H1 (cell line): Measurements from ENCODE around the gene MEIS2. TPM values are rescaled to one million over a fixed set of nuclear protein-coding genes. Genes with fewer than 3 reads are reported as not detected.

Experiments
- CTCF ChIA-PET: fragments of 300-600 bp; sonication (Branson Sonifier 250); formaldehyde crosslinking; loops from one replicate; lab custom pipeline; 2021; ENCODE audit not compliant: partially characterized antibody; lab: Charles Lee
- POLR2A ChIA-PET: fragments of 300-600 bp; sonication (Branson Sonifier 250); formaldehyde crosslinking; loops from one replicate; lab custom pipeline; 2021; ENCODE audit warnings: inconsistent platforms; ENCODE audit not compliant: partially characterized antibody; lab: Charles Lee
- DNase-seq, 2 experiments: peaks; one replicate each; pipeline versions ENCODE4 v3.0.0 to v3.0.0-alpha.2; 2010 to 2022; ENCODE audit warnings: low spot score in 2 of 2, low read depth in 1 of 2, mixed read lengths in 1 of 2
- FAIRE-seq: peaks from 2 replicates; lab custom pipeline; 2011; peaks lifted over from hg19 to GRCh38; lab: Jason Lieb, UNC
- H2AFZ ChIP-seq: 2 replicates; pipeline ENCODE4 v1.8.1; 2012; ENCODE audit warnings: low read length, inconsistent platforms
- H2AK5ac ChIP-seq: 2 replicates; pipeline ENCODE4 v1.6.1; 2013; ENCODE audit warnings: low read depth, low read length
- H2BK120ac ChIP-seq: replicated peaks from 2 replicates; pipeline ENCODE3; 2013; ENCODE audit warnings: low read depth, low read length, inconsistent platforms
- H2BK12ac ChIP-seq: 2 replicates; pipeline ENCODE4 v1.6.1; 2013; ENCODE audit warnings: low read depth, low read length
- H2BK15ac ChIP-seq: 2 replicates; pipeline ENCODE4 v1.6.1; 2013; ENCODE audit warnings: low read length
- H2BK20ac ChIP-seq: 2 replicates; pipeline ENCODE4 v1.6.1; 2013; ENCODE audit warnings: low read length
- H2BK5ac ChIP-seq: 2 replicates; pipeline ENCODE4 v1.6.1; 2013; ENCODE audit warnings: low read depth, low read length
- H3K14ac ChIP-seq: 2 replicates; pipeline ENCODE4 v1.6.1; 2013; ENCODE audit warnings: inconsistent platforms; ENCODE audit not compliant: insufficient read length
- H3K18ac ChIP-seq: 2 replicates; pipeline ENCODE4 v1.6.1; 2013; ENCODE audit warnings: low read length; ENCODE audit errors: extremely low read depth
- H3K23ac ChIP-seq: 2 replicates; pipeline ENCODE4 v1.6.1; 2013; ENCODE audit warnings: inconsistent platforms; ENCODE audit not compliant: insufficient read length
- H3K23me2 ChIP-seq: 2 replicates; pipeline ENCODE4 v1.6.1; 2013; ENCODE audit warnings: low read depth, low read length
- H3K27ac ChIP-seq: 2 replicates; pipeline ENCODE4 v1.6.1; 2011; ENCODE audit warnings: low read depth, low read length, inconsistent platforms
- H3K27me3 ChIP-seq, 4 experiments: replicated peaks in 1 of 4; 1 replicate in 1 of 4; 2 replicates in 3 of 4; pipeline versions ENCODE4 v1.6.1 to v1.8.1; 2011 to 2013; ENCODE audit warnings: low read length in 3 of 4, mild to moderate bottlenecking in 3 of 4, inconsistent platforms in 2 of 4, mixed read lengths in 2 of 4, moderate library complexity in 1 of 4; ENCODE audit not compliant: control insufficient read depth in 3 of 4, insufficient read depth in 3 of 4; ENCODE audit errors: extremely low read depth in 1 of 4
- H3K36me3 ChIP-seq, 4 experiments: 2 replicates each; pipeline versions ENCODE4 v1.6.1 to v1.8.1; 2011 to 2013; ENCODE audit warnings: mild to moderate bottlenecking in 4 of 4, low read length in 3 of 4, moderate library complexity in 2 of 4, control low read depth in 1 of 4, inconsistent platforms in 1 of 4; ENCODE audit not compliant: insufficient read depth in 4 of 4, control insufficient read depth in 2 of 4
- H3K4ac ChIP-seq: replicated peaks from 2 replicates; pipeline ENCODE3; 2013; ENCODE audit warnings: low read length, low read depth, mixed read lengths, inconsistent platforms; ENCODE audit not compliant: insufficient read length
- H3K4me1 ChIP-seq, 4 experiments: replicated peaks in 1 of 4; 1 replicate in 1 of 4; 2 replicates in 3 of 4; pipeline versions ENCODE4 v1.6.1 to v1.8.1; 2011 to 2013; ENCODE audit warnings: low read length in 3 of 4, inconsistent platforms in 2 of 4, mixed read lengths in 1 of 4; ENCODE audit not compliant: insufficient read depth in 4 of 4, control insufficient read depth in 3 of 4
- H3K4me2 ChIP-seq, 2 experiments: 2 replicates each; pipeline versions ENCODE4 v1.6.1 to v1.8.1; 2011 to 2013; ENCODE audit warnings: low read depth in 2 of 2, low read length in 2 of 2, control low read depth in 1 of 2, inconsistent platforms in 1 of 2, mild to moderate bottlenecking in 1 of 2; ENCODE audit not compliant: insufficient read depth in 1 of 2
- H3K4me3 ChIP-seq, 4 experiments: fragments of 200-600, 300-600 bp in 1 of 4; sonication (generic), shearing (Covaris generic), sonication (Bioruptor Twin) in 1 of 4; 2 replicates each; pipeline versions ENCODE4 v1.5.1 to v1.8.1; 2011 to 2016; ENCODE audit warnings: low read length in 4 of 4, low read depth in 3 of 4, control low read depth in 2 of 4, inconsistent platforms in 2 of 4, mild to moderate bottlenecking in 2 of 4, mixed read lengths in 1 of 4, moderate library complexity in 1 of 4; ENCODE audit not compliant: insufficient read depth in 2 of 4; ENCODE audit errors: extremely low read depth in 1 of 4
- H3K56ac ChIP-seq: replicated peaks from 2 replicates; pipeline ENCODE3; 2013; ENCODE audit warnings: low read depth, mild to moderate bottlenecking, mixed read lengths, low read length, inconsistent platforms; ENCODE audit not compliant: insufficient read length
- H3K79me1 ChIP-seq: 2 replicates; pipeline ENCODE4 v1.6.1; 2013; ENCODE audit warnings: low read depth, low read length, control low read depth
- H3K79me2 ChIP-seq, 2 experiments: 2 replicates each; pipeline versions ENCODE4 v1.6.1 to v1.8.1; 2012 to 2013; ENCODE audit warnings: low read length in 2 of 2, mild to moderate bottlenecking in 2 of 2, inconsistent platforms in 1 of 2; ENCODE audit not compliant: insufficient read depth in 2 of 2, control insufficient read depth in 1 of 2
- H3K9ac ChIP-seq, 4 experiments: replicated peaks in 1 of 4; 1 replicate in 1 of 4; 2 replicates in 3 of 4; pipeline versions ENCODE4 v1.6.1 to v1.8.1; 2011 to 2013; ENCODE audit warnings: low read depth in 3 of 4, low read length in 3 of 4, control low read depth in 2 of 4, mild to moderate bottlenecking in 2 of 4, moderate library complexity in 2 of 4, inconsistent platforms in 1 of 4; ENCODE audit errors: extremely low read depth in 1 of 4
- H3K9me3 ChIP-seq, 2 experiments: 2 replicates each; pipeline versions ENCODE4 v1.6.1 to v1.8.1; 2012 to 2013; ENCODE audit warnings: mild to moderate bottlenecking in 2 of 2, moderate library complexity in 2 of 2, control low read depth in 1 of 2, inconsistent platforms in 1 of 2, low read depth in 1 of 2, low read length in 1 of 2, mixed read lengths in 1 of 2; ENCODE audit not compliant: insufficient read depth in 2 of 2
- H4K20me1 ChIP-seq, 2 experiments: replicated peaks in 1 of 2; 2 replicates each; pipeline versions ENCODE3 to v1.8.1; 2011 to 2013; ENCODE audit warnings: inconsistent platforms in 2 of 2, low read length in 2 of 2, mild to moderate bottlenecking in 1 of 2; ENCODE audit not compliant: insufficient read depth in 2 of 2, control insufficient read depth in 1 of 2
- H4K5ac ChIP-seq: 2 replicates; pipeline ENCODE4 v1.6.1; 2013; ENCODE audit warnings: low read length, low read depth, mixed read lengths, inconsistent platforms; ENCODE audit not compliant: insufficient read length
- H4K8ac ChIP-seq: 2 replicates; pipeline ENCODE4 v1.8.0; 2013; ENCODE audit warnings: mild to moderate bottlenecking, moderate library complexity, low read length, inconsistent platforms; ENCODE audit not compliant: insufficient read depth; ENCODE audit errors: extremely low read depth
- H4K91ac ChIP-seq: replicated peaks from 2 replicates; pipeline ENCODE3; 2013; ENCODE audit warnings: low read length, mixed read lengths, inconsistent platforms; ENCODE audit not compliant: insufficient read length
- BRCA1 ChIP-seq: IDR thresholded peaks from 2 replicates; pipeline ENCODE4 v1.6.1; 2012; ENCODE audit warnings: low read depth, low read length, improper control_type of control experiment
- EZH2 ChIP-seq: fragments of 200-600 bp; sonication (generic); IDR thresholded peaks from 2 replicates; pipeline ENCODE4 v1.7.1; 2012; ENCODE audit warnings: low read depth, mild to moderate bottlenecking, moderate library complexity, low read length, inconsistent platforms; ENCODE audit not compliant: severe bottlenecking
- HDAC2 ChIP-seq, 2 experiments: fragments of 300-600 bp in 1 of 2; sonication (generic) in 1 of 2; IDR thresholded peaks; 2 replicates each; pipeline ENCODE4 v1.6.1; 2011 to 2012; ENCODE audit warnings: low read depth in 2 of 2, low read length in 2 of 2, mild to moderate bottlenecking in 2 of 2, moderate library complexity in 2 of 2, borderline replicate concordance in 1 of 2, inconsistent platforms in 1 of 2
- JUND ChIP-seq: IDR thresholded peaks from 2 replicates; pipeline ENCODE4 v1.6.1; 2011; ENCODE audit warnings: mild to moderate bottlenecking, improper control_type of control experiment, low read length
- KDM4A ChIP-seq: IDR thresholded peaks from one replicate; pipeline ENCODE4 v1.7.1; 2012; ENCODE audit warnings: low read depth, mild to moderate bottlenecking, moderate library complexity, low read length, inconsistent platforms; ENCODE audit not compliant: severe bottlenecking
- NRF1 ChIP-seq: IDR thresholded peaks from 2 replicates; pipeline ENCODE4 v1.6.1; 2011; ENCODE audit warnings: mild to moderate bottlenecking, low read depth, low read length, improper control_type of control experiment
- RBBP5 ChIP-seq: IDR thresholded peaks from 2 replicates; pipeline ENCODE4 v1.7.1; 2012; ENCODE audit warnings: low read depth, mild to moderate bottlenecking, inconsistent platforms, low read length, moderate library complexity, borderline replicate concordance
- SAP30 ChIP-seq: fragments of 300-600 bp; sonication (generic); IDR thresholded peaks from 2 replicates; pipeline ENCODE4 v1.7.1; 2012; ENCODE audit warnings: low read length, moderate library complexity, mild to moderate bottlenecking, inconsistent platforms; ENCODE audit not compliant: insufficient read depth, insufficient replicate concordance
- SP4 ChIP-seq: IDR thresholded peaks from 2 replicates; pipeline ENCODE4 v1.6.1; 2012; ENCODE audit warnings: low read length, inconsistent platforms
- WGBS, 2 experiments: shearing (Covaris generic) in 1 of 2; methylation state at CpG; one replicate each; pipeline versions ENCODE4 v1.1.6 to v1.1.7; 2013 to 2015; ENCODE audit warnings: low lambda C conversion rate in 2 of 2, mixed read lengths in 2 of 2, inconsistent platforms in 1 of 2, low coverage in 1 of 2, missing lambda C conversion rate in 1 of 2; ENCODE audit not compliant: insufficient replicate concordance in 2 of 2, insufficient coverage in 1 of 2, insufficient read length in 1 of 2; ENCODE audit errors: extremely low coverage in 1 of 2, missing lambda C conversion rate in 1 of 2; 5-methylcytosine and 5-hydroxymethylcytosine counted together
- polyA plus RNA-seq, 7 experiments: library from polyadenylated mRNA; depleted of rRNA in 3 of 7; stranded (reverse) in 5 of 7; unstranded in 2 of 7; fragments of >200 nt in 5 of 7; fragments of 200-250 nt in 2 of 7; gene quantifications; 1 replicate in 5 of 7; 2 replicates in 1 of 7; 4 replicates in 1 of 7; pipeline versions ENCODE4 v1.2.1 to v1.2.3, GENCODE V29; 2011 to 2013; ENCODE audit warnings: missing spikeins in 2 of 7, mixed read lengths in 2 of 7
- total RNA-seq: library from RNA; stranded (reverse); fragmentation: NEBNext Ultra II Directional; extraction: Animal tissue kit (Norgen Biotek cat#: 25700); gene quantifications from 2 replicates; pipeline ENCODE4 v1.2.1, GENCODE V29; 2021
- TF ChIP-seq, protein P1 (sequence below): IDR thresholded peaks from 2 replicates; pipeline ENCODE4 v1.6.1; 2011; ENCODE audit warnings: low read depth, mild to moderate bottlenecking, low read length; ENCODE audit not compliant: insufficient read depth
- TF ChIP-seq, protein P2 (sequence below), 3 experiments: IDR thresholded peaks; 1 replicate in 2 of 3; 2 replicates in 1 of 3; pipeline versions ENCODE4 v1.5.1 to v1.6.1; 2011; ENCODE audit warnings: low read length in 3 of 3, mild to moderate bottlenecking in 3 of 3, inconsistent platforms in 2 of 3, low read depth in 1 of 3, moderate library complexity in 1 of 3; ENCODE audit not compliant: insufficient read depth in 1 of 3; ENCODE audit errors: control extremely low read depth in 1 of 3

The MEIS2 gene
- total and polyA plus RNA-seq, 2 of the 8 experiments (the other 6 are each of a cell fraction or from before 2014, with no cell fraction given), result 0.22 to 1.2 TPM

DNA sequence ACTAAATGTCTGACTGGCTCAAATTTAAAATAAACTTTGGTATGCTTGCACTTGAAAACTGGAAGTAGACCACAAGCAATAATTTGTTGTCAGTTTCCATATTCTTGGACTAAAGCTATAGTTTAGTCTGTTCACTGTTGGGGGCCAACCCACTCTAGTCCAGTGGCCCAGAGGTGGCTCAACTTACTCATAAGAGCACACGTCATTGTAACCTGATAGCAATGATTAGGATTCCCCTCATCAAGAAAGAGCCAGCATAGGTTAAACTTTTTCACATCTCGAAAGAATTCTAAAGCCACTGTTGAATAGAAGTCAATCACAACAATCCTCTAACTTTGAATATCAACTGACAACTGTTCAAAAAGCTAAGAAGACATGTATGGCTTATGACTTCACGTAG, 147.0 kb downstream of the MEIS2 start:
- no peaks in the 10 kb centered on the region for H4K20me1 ChIP-seq
- no peak for DNase-seq
- WGBS, 2 experiments, result 83% methylated on average over 3 of the region's 3 CpGs; no CpG with 5 or more reads in 1 of the 2 experiments
- H2BK12ac ChIP-seq, result no peak overlapping the region
- H3K4me2 ChIP-seq, result no peak overlapping the region
- no peak overlapping the region for H2BK15ac ChIP-seq
- no peak overlapping the region for H3K9ac ChIP-seq
- no peak overlapping the region for H2AK5ac ChIP-seq
- no peaks in the 10 kb centered on the region for H3K79me1 ChIP-seq
- no peak overlapping the region for H3K23ac ChIP-seq
- CTCF ChIA-PET, result no interaction called here
- H3K56ac ChIP-seq, result no peak overlapping the region
- no peaks in the 10 kb centered on the region for H3K23me2 ChIP-seq
- no peak overlapping the region for H2BK120ac ChIP-seq
- no peak overlapping the region for H2AFZ ChIP-seq
- no peak overlapping the region for H3K18ac ChIP-seq
- peaks cover 0 to 4% (median 0%) of the 10 kb centered on the region in 4 experiments; a peak in 1 of 7 replicates for H3K4me1 ChIP-seq
- H4K91ac ChIP-seq, result no peak overlapping the region
- FAIRE-seq, result no peak
- no peak overlapping the region for H3K4me3 ChIP-seq
- no peak overlapping the region for H4K5ac ChIP-seq
- no peaks in the 10 kb centered on the region for H3K79me2 ChIP-seq
- no peaks in the 10 kb centered on the region for H3K27me3 ChIP-seq
- no peaks in the 10 kb centered on the region for H3K9me3 ChIP-seq
- no peak overlapping the region for H3K14ac ChIP-seq
- H3K36me3 ChIP-seq, result no peaks in the 10 kb centered on the region
- H3K27ac ChIP-seq, result no peak overlapping the region
- H2BK5ac ChIP-seq, result no peak overlapping the region
- POLR2A ChIA-PET, result no interaction called here
- H4K8ac ChIP-seq, result no peak overlapping the region
- H2BK20ac ChIP-seq, result no peak overlapping the region
- no peak overlapping the region for H3K4ac ChIP-seq
- TF ChIP-seq BRCA1 (no peak), RBBP5 (no peak), KDM4A (no peak), HDAC2 (IDR thresholded peaks at IDR 0.05; ENCODE audit: borderline replicate concordance in 1 of 2, low read depth in 2 of 2, low read length in 2 of 2) (no peak), EZH2 (no peak), SAP30 (no peak), SP4 (no peak), NRF1 (no peak), JUND (no peak)
- TF ChIP-seq, protein P1, sequence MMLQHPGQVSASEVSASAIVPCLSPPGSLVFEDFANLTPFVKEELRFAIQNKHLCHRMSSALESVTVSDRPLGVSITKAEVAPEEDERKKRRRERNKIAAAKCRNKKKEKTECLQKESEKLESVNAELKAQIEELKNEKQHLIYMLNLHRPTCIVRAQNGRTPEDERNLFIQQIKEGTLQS, result no peak
- TF ChIP-seq, protein P2, sequence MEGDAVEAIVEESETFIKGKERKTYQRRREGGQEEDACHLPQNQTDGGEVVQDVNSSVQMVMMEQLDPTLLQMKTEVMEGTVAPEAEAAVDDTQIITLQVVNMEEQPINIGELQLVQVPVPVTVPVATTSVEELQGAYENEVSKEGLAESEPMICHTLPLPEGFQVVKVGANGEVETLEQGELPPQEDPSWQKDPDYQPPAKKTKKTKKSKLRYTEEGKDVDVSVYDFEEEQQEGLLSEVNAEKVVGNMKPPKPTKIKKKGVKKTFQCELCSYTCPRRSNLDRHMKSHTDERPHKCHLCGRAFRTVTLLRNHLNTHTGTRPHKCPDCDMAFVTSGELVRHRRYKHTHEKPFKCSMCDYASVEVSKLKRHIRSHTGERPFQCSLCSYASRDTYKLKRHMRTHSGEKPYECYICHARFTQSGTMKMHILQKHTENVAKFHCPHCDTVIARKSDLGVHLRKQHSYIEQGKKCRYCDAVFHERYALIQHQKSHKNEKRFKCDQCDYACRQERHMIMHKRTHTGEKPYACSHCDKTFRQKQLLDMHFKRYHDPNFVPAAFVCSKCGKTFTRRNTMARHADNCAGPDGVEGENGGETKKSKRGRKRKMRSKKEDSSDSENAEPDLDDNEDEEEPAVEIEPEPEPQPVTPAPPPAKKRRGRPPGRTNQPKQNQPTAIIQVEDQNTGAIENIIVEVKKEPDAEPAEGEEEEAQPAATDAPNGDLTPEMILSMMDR (IDR thresholded peaks at IDR 0.05; ENCODE audit: control extremely low read depth in 1 of 3, insufficient read depth in 1 of 3, low read depth in 1 of 3, low read length in 3 of 3), result no peak
